Mucosa of stomach (tissue), 1 donor: ENCODE results near the gene TTYH1.
"Not testable (repeated sequence)": the region's sequence is repeated elsewhere in the genome, so short reads cannot be mapped to it uniquely, and the experiment has no call there.

ENCODE experiments used
- H3K27me3 ChIP-seq: one replicate; pipeline ENCODE4 v1.7.0; 2013; ENCODE audit warnings: mild to moderate bottlenecking, low read length; ENCODE audit not compliant: control insufficient read depth, insufficient read depth
- H3K36me3 ChIP-seq: one replicate; pipeline ENCODE4 v1.7.0; 2013; ENCODE audit warnings: low read length; ENCODE audit not compliant: control insufficient read depth, insufficient read depth
- H3K4me1 ChIP-seq: one replicate; pipeline ENCODE4 v1.7.0; 2013; ENCODE audit warnings: mild to moderate bottlenecking, low read length; ENCODE audit not compliant: control insufficient read depth, insufficient read depth
- H3K4me3 ChIP-seq: one replicate; pipeline ENCODE4 v1.7.0; 2013; ENCODE audit warnings: low read length
- H3K9ac ChIP-seq: one replicate; pipeline ENCODE4 v1.7.0; 2013; ENCODE audit warnings: mild to moderate bottlenecking, low read length, moderate library complexity
- H3K9me3 ChIP-seq: one replicate; pipeline ENCODE4 v1.7.0; 2013; ENCODE audit warnings: mild to moderate bottlenecking, low read length, moderate library complexity; ENCODE audit not compliant: control insufficient read depth
- donor health status: Pancreatic carcinoma.

TTYH1 gene

GRCh38 chr19:54436628-54437252 is 21.5 kb downstream of the TTYH1 start:
- H3K4me1 ChIP-seq, result peaks cover 7% of the 10 kb centered on the region

GRCh38 chr19:54439174-54439851 is 24.0 kb downstream of the TTYH1 start:
- Histone ChIP-seq H3K27me3 (peaks cover 12% of the 10 kb centered on the region), H3K36me3 (peaks cover 8% of the 10 kb centered on the region), H3K4me1 (peaks cover 5% of the 10 kb centered on the region), H3K9ac (no peak overlapping the region), H3K9me3 (no peaks in the 10 kb centered on the region), H3K4me3 (no peak overlapping the region)

More at GRCh38 chr19:54436628-54437252, 21.5 kb downstream of the TTYH1 start:
- no peak overlapping the region for H3K9ac ChIP-seq
- H3K36me3 ChIP-seq, result peaks cover 8% of the 10 kb centered on the region
- no peak overlapping the region for H3K4me3 ChIP-seq
- no peaks in the 10 kb centered on the region for H3K9me3 ChIP-seq
- peaks cover 27% of the 10 kb centered on the region for H3K27me3 ChIP-seq

- Histone ChIP-seq H3K27me3 (no peaks in the 10 kb centered on the region), H3K36me3 (peaks cover 8% of the 10 kb centered on the region), H3K4me3 (no peak overlapping the region), H3K4me1 (peaks cover 13% of the 10 kb centered on the region), H3K9me3 (no peaks in the 10 kb centered on the region), H3K9ac (no peak overlapping the region)
Measured at GRCh38 chr19:54440641-54441040, 25.4 kb downstream of the TTYH1 start.

GRCh38 chr19:54444737-54445136 is 29.5 kb downstream of the TTYH1 start:
- Histone ChIP-seq H3K9me3 (no peaks in the 10 kb centered on the region), H3K4me3 (no peak overlapping the region), H3K36me3 (peaks cover 8% of the 10 kb centered on the region), H3K27me3 (no peaks in the 10 kb centered on the region), H3K4me1 (peaks cover 21% of the 10 kb centered on the region), H3K9ac (no peak overlapping the region)

GRCh38 chr19:54446349-54446748 is 31.1 kb downstream of the TTYH1 start:
- not testable (repeated sequence) for H3K36me3 ChIP-seq, H3K4me3 ChIP-seq
- H3K4me1 ChIP-seq, result peaks cover 36% of the 10 kb centered on the region

GRCh38 chr19:54448040-54448773 is 32.9 kb downstream of the TTYH1 start:
- H3K4me1 ChIP-seq, result peaks cover 54% of the 10 kb centered on the region

More at GRCh38 chr19:54446349-54446748, 31.1 kb downstream of the TTYH1 start:
- H3K27me3 ChIP-seq, H3K9ac ChIP-seq, H3K9me3 ChIP-seq: not testable (repeated sequence)

GRCh38 chr19:54448774-54449700 is 33.8 kb downstream of the TTYH1 start, which contains the start of gene LENG8:
LENG8 (plus strand) TSS chr19:54449199; CDS start chr19:54451345, 2,146 bp downstream.
- H3K9me3 ChIP-seq, result no peaks in the 10 kb centered on the region
- peaks cover 23% of the 10 kb centered on the region for H3K36me3 ChIP-seq
- H3K4me1 ChIP-seq, result peaks cover 54% of the 10 kb centered on the region
- H3K27me3 ChIP-seq, result no peaks in the 10 kb centered on the region
- H3K9ac ChIP-seq, result peak within 1 kb of the TSS; percentile 95
- peak within 1 kb of the TSS; percentile 91 for H3K4me3 ChIP-seq

More at GRCh38 chr19:54448040-54448773, 32.9 kb downstream of the TTYH1 start:
- Histone ChIP-seq H3K9me3 (no peaks in the 10 kb centered on the region), H3K36me3 (peaks cover 14% of the 10 kb centered on the region), H3K27me3 (no peaks in the 10 kb centered on the region), H3K9ac (peak overlapping the region; percentile 95), H3K4me3 (peak overlapping the region; percentile 91)

GRCh38 chr19:54449701-54450069 is 34.4 kb downstream of the TTYH1 start:
- H3K36me3 ChIP-seq, result peaks cover 29% of the 10 kb centered on the region
- H3K9ac ChIP-seq, result peak overlapping the region; percentile 95
- peak overlapping the region; percentile 91 for H3K4me3 ChIP-seq
- no peaks in the 10 kb centered on the region for H3K27me3 ChIP-seq
- no peaks in the 10 kb centered on the region for H3K9me3 ChIP-seq
- peaks cover 51% of the 10 kb centered on the region for H3K4me1 ChIP-seq

GRCh38 chr19:54451331-54451871 is 36.1 kb downstream of the TTYH1 start:
- Histone ChIP-seq H3K9me3 (no peaks in the 10 kb centered on the region), H3K4me3 (no peak overlapping the region), H3K36me3 (peaks cover 34% of the 10 kb centered on the region), H3K27me3 (no peaks in the 10 kb centered on the region), H3K4me1 (peaks cover 41% of the 10 kb centered on the region), H3K9ac (peak overlapping the region; percentile 51)

- Histone ChIP-seq H3K4me1 (peaks cover 40% of the 10 kb centered on the region), H3K9me3 (no peaks in the 10 kb centered on the region), H3K36me3 (peaks cover 36% of the 10 kb centered on the region), H3K9ac (peak overlapping the region; percentile 26), H3K4me3 (no peak overlapping the region), H3K27me3 (no peaks in the 10 kb centered on the region)
Measured at GRCh38 chr19:54451997-54452396, 36.7 kb downstream of the TTYH1 start.

- Histone ChIP-seq H3K4me3 (no peak overlapping the region), H3K9me3 (no peaks in the 10 kb centered on the region), H3K36me3 (peaks cover 43% of the 10 kb centered on the region), H3K27me3 (no peaks in the 10 kb centered on the region), H3K4me1 (peaks cover 34% of the 10 kb centered on the region), H3K9ac (no peak overlapping the region)
Measured at GRCh38 chr19:54452626-54453025, 37.4 kb downstream of the TTYH1 start.
